ENCODE measurements around the gene RLBP1.

DNA sequence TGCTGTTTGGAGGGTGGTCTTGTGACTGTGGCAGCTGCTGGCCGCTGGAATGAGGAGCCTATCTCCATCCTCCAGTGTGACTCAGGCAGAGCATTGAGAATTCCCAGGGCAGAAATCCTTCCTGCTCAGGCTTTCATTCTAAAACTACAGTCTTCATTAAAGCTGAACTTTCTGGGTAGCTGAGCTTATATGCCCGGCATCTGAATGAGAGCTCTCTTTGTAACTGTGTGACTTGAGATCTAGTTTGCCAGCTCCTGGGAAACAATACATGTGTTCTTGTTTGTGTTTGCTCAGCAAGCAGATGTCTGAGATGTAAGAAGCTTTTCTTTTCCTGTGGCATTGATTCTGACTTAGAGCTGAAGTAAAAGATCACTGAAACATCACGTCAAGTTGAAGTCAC, 22.4 kb downstream of the RLBP1 start:
- TF ChIP-seq EZH2 (IDR thresholded peaks at IDR 0.05; ENCODE audit: insufficient read depth, poor library complexity, severe bottlenecking) (no peak), EZH2phosphoT487 (IDR thresholded peaks at IDR 0.05; ENCODE audit: insufficient read depth, low read depth) (no peak)

Measured in GM23248 (cell line).